Mesendoderm (in vitro differentiated cells): ENCODE data around the gene FCER2.

ENCODE experiments used
- DNase-seq: peaks from one replicate; pipeline ENCODE4 v3.0.0; 2013
- H2AK5ac ChIP-seq: 2 replicates; pipeline ENCODE4 v1.6.1; 2013; ENCODE audit warnings: low read length, inconsistent platforms
- H2BK120ac ChIP-seq: 2 replicates; pipeline ENCODE4 v1.6.1; 2013; ENCODE audit warnings: low read depth, mild to moderate bottlenecking, low read length, moderate library complexity, mixed read lengths
- H2BK15ac ChIP-seq: replicated peaks from 2 replicates; pipeline ENCODE4 v1.6.1; 2013; ENCODE audit warnings: low read depth, mild to moderate bottlenecking, moderate library complexity
- H2BK5ac ChIP-seq: 2 replicates; pipeline ENCODE4 v1.6.1; 2013; ENCODE audit warnings: low read length, inconsistent platforms
- H3K18ac ChIP-seq: 2 replicates; pipeline ENCODE4 v1.6.1; 2013; ENCODE audit warnings: mild to moderate bottlenecking, low read length, mixed read lengths
- H3K23ac ChIP-seq: one replicate; pipeline ENCODE4 v1.6.1; 2013; ENCODE audit warnings: low read length
- H3K27ac ChIP-seq: 2 replicates; pipeline ENCODE4 v1.5.1; 2013; ENCODE audit warnings: low read depth, mild to moderate bottlenecking, inconsistent platforms, low read length, moderate library complexity
- H3K27me3 ChIP-seq: 2 replicates; pipeline ENCODE4 v1.6.1; 2013; ENCODE audit warnings: low read length, control low read depth, mild to moderate bottlenecking, inconsistent platforms; ENCODE audit not compliant: insufficient read depth, poor library complexity
- H3K36me3 ChIP-seq: 2 replicates; pipeline ENCODE4 v1.6.1; 2013; ENCODE audit warnings: low read length, inconsistent platforms; ENCODE audit not compliant: control insufficient read depth, insufficient read depth
- H3K4ac ChIP-seq: one replicate; pipeline ENCODE4 v1.6.1; 2013; ENCODE audit warnings: low read depth, mild to moderate bottlenecking, low read length, moderate library complexity
- H3K4me1 ChIP-seq: 2 replicates; pipeline ENCODE4 v1.6.1; 2013; ENCODE audit warnings: low read depth, low read length, inconsistent platforms; ENCODE audit not compliant: control insufficient read depth
- H3K4me2 ChIP-seq: 2 replicates; pipeline ENCODE4 v1.6.1; 2013; ENCODE audit warnings: low read length
- H3K4me3 ChIP-seq: 2 replicates; pipeline ENCODE4 v1.5.1; 2013; ENCODE audit warnings: mild to moderate bottlenecking, low read length
- H3K56ac ChIP-seq: one replicate; pipeline ENCODE4 v1.6.1; 2013; ENCODE audit warnings: low read length
- H3K79me1 ChIP-seq: 2 replicates; pipeline ENCODE4 v1.6.1; 2013; ENCODE audit warnings: low read length, inconsistent platforms
- H3K79me2 ChIP-seq: 2 replicates; pipeline ENCODE4 v1.6.1; 2013; ENCODE audit warnings: mild to moderate bottlenecking, low read length; ENCODE audit not compliant: control insufficient read depth, insufficient read depth
- H3K9ac ChIP-seq: 2 replicates; pipeline ENCODE4 v1.6.1; 2013; ENCODE audit warnings: low read length, inconsistent platforms
- H4K5ac ChIP-seq: one replicate; pipeline ENCODE4 v1.6.1; 2013; ENCODE audit warnings: low read length
- H4K8ac ChIP-seq: one replicate; pipeline ENCODE4 v1.6.1; 2013; ENCODE audit warnings: low read depth, mild to moderate bottlenecking, control low read depth, low read length, moderate library complexity
- WGBS: extraction: QIAGEN DNeasy Blood & Tissue Kit; methylation state at CpG from one replicate; pipeline ENCODE4 v1.1.7; 2013; ENCODE audit warnings: low lambda C conversion rate, missing lambda C conversion rate; ENCODE audit not compliant: insufficient coverage; ENCODE audit errors: extremely low coverage; 5-methylcytosine and 5-hydroxymethylcytosine counted together

Gene FCER2

DNA sequence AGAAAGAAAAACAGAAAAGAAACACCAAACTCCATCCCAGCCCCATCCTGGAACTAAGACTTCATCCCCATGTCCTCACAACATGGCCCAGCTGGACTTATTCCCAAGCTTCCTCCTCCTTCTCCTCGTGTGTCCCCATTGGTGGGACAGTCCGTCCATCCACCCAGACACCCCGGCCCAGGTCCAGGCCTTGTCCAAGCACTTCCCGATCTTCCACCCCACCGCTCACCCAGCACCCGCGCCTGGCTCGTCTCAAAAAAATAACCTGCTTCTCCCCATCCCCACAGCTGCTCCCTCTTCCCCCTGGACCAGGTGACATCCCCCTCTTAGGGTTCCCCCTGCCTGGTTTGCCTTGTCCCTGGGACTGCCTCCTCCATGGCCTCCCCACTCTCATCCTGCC lies 1.4 kb upstream of the FCER2 start:
- Histone ChIP-seq H3K56ac (no peak overlapping the region), H2BK15ac (no peak overlapping the region), H4K8ac (no peak overlapping the region), H3K4me2 (no peak overlapping the region), H3K79me2 (no peaks in the 10 kb centered on the region), H2BK5ac (no peak overlapping the region), H2BK120ac (no peak overlapping the region), H3K23ac (no peak overlapping the region), H2AK5ac (no peak overlapping the region), H3K9ac (no peak overlapping the region), H3K4me1 (no peaks in the 10 kb centered on the region), H3K27ac (no peak overlapping the region), H3K27me3 (no peaks in the 10 kb centered on the region), H3K4me3 (no peak overlapping the region), H3K79me1 (no peaks in the 10 kb centered on the region), H3K36me3 (no peaks in the 10 kb centered on the region), H3K18ac (no peak overlapping the region), H4K5ac (no peak overlapping the region), H3K4ac (no peak overlapping the region)
- peak; percentile 13 for DNase-seq
- WGBS: no CpG with 5 or more reads among the region's 8 CpGs

- Histone ChIP-seq H3K27ac (no peak overlapping the region), H2BK15ac (no peak overlapping the region), H2BK120ac (no peak overlapping the region), H3K79me2 (no peaks in the 10 kb centered on the region), H3K79me1 (no peaks in the 10 kb centered on the region), H2BK5ac (no peak overlapping the region), H3K36me3 (no peaks in the 10 kb centered on the region), H4K8ac (no peak overlapping the region), H4K5ac (no peak overlapping the region), H3K56ac (no peak overlapping the region), H3K9ac (no peak overlapping the region), H3K27me3 (no peaks in the 10 kb centered on the region), H2AK5ac (no peak overlapping the region), H3K18ac (no peak overlapping the region), H3K4me3 (no peak overlapping the region), H3K4me2 (no peak overlapping the region), H3K23ac (no peak overlapping the region), H3K4ac (no peak overlapping the region), H3K4me1 (no peaks in the 10 kb centered on the region)
- no peak for DNase-seq
- whole genome bisulfite sequencing: no CpG with 5 or more reads among the region's 12 CpGs
Observed at GRCh38 chr19:7701049-7701653, 780 bp downstream of the FCER2 start.

DNA sequence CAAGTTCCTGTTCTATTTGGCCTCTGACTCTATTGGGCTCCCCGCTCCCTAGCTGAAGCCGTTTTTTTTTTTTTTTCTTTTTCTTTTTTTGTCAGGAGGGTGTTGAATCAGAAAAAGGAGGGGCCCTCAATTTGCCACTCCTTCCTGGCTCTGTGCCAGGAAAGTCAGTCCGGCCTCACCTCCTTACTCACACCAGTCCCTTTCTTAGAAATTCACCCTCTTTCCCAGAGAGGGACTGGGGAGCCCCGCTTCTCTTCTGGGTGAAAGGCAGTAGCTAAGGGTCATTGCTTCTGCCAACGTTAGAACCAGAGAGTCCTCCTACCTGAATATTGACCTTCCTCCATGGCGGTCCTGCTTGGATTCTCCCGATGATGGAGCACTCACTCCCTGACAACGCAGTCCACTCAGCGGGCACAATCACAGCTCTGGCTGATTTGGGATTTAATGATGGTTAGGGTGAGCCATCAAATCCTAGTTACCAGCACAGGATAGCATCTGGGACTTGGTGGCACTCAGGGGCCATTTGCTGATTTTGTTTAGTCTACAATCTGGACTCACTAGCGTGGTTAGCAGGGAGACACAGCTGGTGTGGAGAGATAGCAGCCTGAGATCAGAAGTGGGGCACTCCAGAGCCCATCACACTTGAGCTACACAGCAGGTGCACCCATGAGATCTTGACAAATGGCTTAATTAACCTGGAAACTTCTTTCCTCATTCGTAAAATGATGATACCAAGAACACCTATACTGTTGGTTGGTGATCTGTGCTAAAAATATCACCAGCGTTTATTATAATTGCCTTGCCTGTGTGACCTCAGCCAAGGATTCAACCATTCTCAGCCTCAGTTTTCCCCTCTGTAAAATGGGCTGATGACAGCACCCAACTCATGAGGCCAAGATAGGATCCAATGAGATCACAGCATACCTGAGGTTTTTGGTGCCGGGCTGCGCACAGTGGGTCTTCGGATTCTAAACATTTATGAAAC lies 2.2 kb downstream of the FCER2 start:
- no CpG with 5 or more reads among the region's 15 CpGs for WGBS
- H3K56ac ChIP-seq: no peak overlapping the region
- no peaks in the 10 kb centered on the region for H3K4me1 ChIP-seq
- H3K9ac ChIP-seq: no peak overlapping the region
- H4K5ac ChIP-seq: no peak overlapping the region
- H3K23ac ChIP-seq: no peak overlapping the region
- H3K18ac ChIP-seq: no peak overlapping the region
- H3K27me3 ChIP-seq: no peaks in the 10 kb centered on the region
- no peak overlapping the region for H2BK120ac ChIP-seq
- no peak overlapping the region for H4K8ac ChIP-seq
- H3K4me3 ChIP-seq: no peak overlapping the region
- DNase-seq: peak; percentile 7
- no peak overlapping the region for H2BK15ac ChIP-seq
- H3K4me2 ChIP-seq: no peak overlapping the region
- no peak overlapping the region for H2BK5ac ChIP-seq
- no peak overlapping the region for H3K27ac ChIP-seq
- no peaks in the 10 kb centered on the region for H3K79me2 ChIP-seq
- H3K36me3 ChIP-seq: no peaks in the 10 kb centered on the region
- no peaks in the 10 kb centered on the region for H3K79me1 ChIP-seq
- H3K4ac ChIP-seq: no peak overlapping the region
- H2AK5ac ChIP-seq: no peak overlapping the region

DNA sequence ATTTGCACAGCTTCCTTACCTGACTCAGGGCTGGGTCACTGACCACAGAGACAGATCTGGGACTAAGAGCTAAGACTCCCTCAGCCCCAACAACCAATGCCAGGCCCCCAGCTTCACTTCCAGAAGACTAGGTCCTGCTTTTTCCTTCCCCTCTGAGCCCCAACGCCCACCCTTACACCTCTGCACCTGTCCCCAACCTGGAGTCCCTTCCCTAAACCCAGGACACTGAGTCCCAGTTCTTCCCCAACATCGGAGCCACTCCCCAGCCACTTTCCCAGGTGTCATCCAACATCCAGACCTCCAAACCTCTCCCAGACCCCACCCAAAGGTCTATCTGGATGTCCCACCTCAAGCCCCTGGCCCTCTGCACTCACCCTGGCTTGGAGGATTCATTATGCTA lies 2.9 kb downstream of the FCER2 start:
- no CpG with 5 or more reads among the region's 2 CpGs for WGBS
- no peak overlapping the region for H3K18ac ChIP-seq

GRCh38 chr19:7698583-7698982 lies 3.3 kb downstream of the FCER2 start:
- Histone ChIP-seq H4K8ac (no peak overlapping the region), H3K4me2 (no peak overlapping the region), H2BK120ac (no peak overlapping the region), H3K27me3 (no peaks in the 10 kb centered on the region), H3K4me3 (no peak overlapping the region), H3K18ac (no peak overlapping the region), H3K79me1 (no peaks in the 10 kb centered on the region), H3K56ac (peak overlapping the region; percentile 3), H2BK15ac (no peak overlapping the region), H3K79me2 (no peaks in the 10 kb centered on the region), H2BK5ac (no peak overlapping the region), H3K36me3 (no peaks in the 10 kb centered on the region), H3K4ac (no peak overlapping the region), H3K27ac (no peak overlapping the region), H4K5ac (no peak overlapping the region), H2AK5ac (no peak overlapping the region), H3K23ac (no peak overlapping the region), H3K4me1 (no peaks in the 10 kb centered on the region), H3K9ac (no peak overlapping the region)
- WGBS: no CpG with 5 or more reads among the region's 11 CpGs
- no peak for DNase-seq

More for the DNA sequence above, 2.9 kb downstream of the FCER2 start:
- Histone ChIP-seq H3K4me1 (no peaks in the 10 kb centered on the region), H3K4me3 (no peak overlapping the region), H3K27me3 (no peaks in the 10 kb centered on the region), H3K4me2 (no peak overlapping the region), H3K27ac (no peak overlapping the region), H3K9ac (no peak overlapping the region), H3K23ac (no peak overlapping the region), H4K8ac (no peak overlapping the region), H3K36me3 (no peaks in the 10 kb centered on the region), H2BK5ac (no peak overlapping the region), H4K5ac (no peak overlapping the region), H3K79me1 (no peaks in the 10 kb centered on the region), H2AK5ac (no peak overlapping the region), H3K79me2 (no peaks in the 10 kb centered on the region), H2BK15ac (no peak overlapping the region), H3K56ac (no peak overlapping the region), H3K4ac (no peak overlapping the region), H2BK120ac (no peak overlapping the region)
- DNase-seq: no peak
